LNCAP (cell line): Measurements from ENCODE around the gene MARK2.
A peak's percentile ranks its signal among the peaks of the same experiment; 100 is the strongest.

ENCODE experiments used
- CTCF ChIP-seq: fragments of 450-650 bp; IDR thresholded peaks from 2 replicates; pipeline ENCODE4 v1.5.1; 2017; ENCODE audit warnings: mild to moderate bottlenecking

The MARK2 gene

GRCh38 chr11:63944987-63945386 is 106.1 kb downstream of the MARK2 start:
- TF ChIP-seq CTCF, result no peak

- peak; percentile 86 for TF ChIP-seq CTCF
These were observed 106.7 kb downstream of the MARK2 start for GRCh38 chr11:63945477-63946163.

GRCh38 chr11:63951779-63952536 is 113.0 kb downstream of the MARK2 start:
- no peak for TF ChIP-seq CTCF

- no peak for TF ChIP-seq CTCF
These were observed 113.7 kb downstream of the MARK2 start for GRCh38 chr11:63952570-63952969.

- TF ChIP-seq CTCF, result no peak
These were observed 119.1 kb downstream of the MARK2 start for GRCh38 chr11:63958008-63958407.
